ENCODE measurements around the gene ETV5. TPM values are rescaled to one million over a fixed set of nuclear protein-coding genes. Genes with fewer than 3 reads are reported as not detected.

ETV5 gene
- total RNA-seq, 6 donors from 2014 or later: 15.7 to 95.8 (median 41.4) TPM

DNA sequence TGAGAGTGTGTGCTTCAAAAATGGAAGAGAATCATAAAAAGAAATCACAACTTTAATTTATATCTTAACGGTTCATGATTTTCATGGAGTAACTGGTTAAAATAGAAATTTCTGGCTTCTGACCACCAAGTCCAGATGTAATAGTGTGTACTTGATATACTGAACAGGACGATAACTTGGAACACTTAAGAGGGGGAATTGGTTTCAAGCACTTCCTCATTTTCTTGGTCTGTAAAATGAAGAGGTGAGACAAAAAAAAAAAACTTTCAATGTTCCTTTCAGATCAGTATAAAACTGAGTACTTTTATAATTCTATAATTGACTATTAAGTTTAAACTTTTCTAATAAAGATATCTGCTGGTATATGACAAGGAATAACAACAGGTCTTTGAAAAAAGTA lies 107.0 kb downstream of the ETV5 start:
- Histone ChIP-seq H3K4me1 (no peaks in the 10 kb centered on the region), H3K27ac (no peak overlapping the region), H3K27me3 (no peaks in the 10 kb centered on the region), H3K36me3 (no peaks in the 10 kb centered on the region), H3K4me3 (no peak overlapping the region), H3K9me3 (no peaks in the 10 kb centered on the region)
- DNase-seq: no peak
- TF ChIP-seq, protein P1, sequence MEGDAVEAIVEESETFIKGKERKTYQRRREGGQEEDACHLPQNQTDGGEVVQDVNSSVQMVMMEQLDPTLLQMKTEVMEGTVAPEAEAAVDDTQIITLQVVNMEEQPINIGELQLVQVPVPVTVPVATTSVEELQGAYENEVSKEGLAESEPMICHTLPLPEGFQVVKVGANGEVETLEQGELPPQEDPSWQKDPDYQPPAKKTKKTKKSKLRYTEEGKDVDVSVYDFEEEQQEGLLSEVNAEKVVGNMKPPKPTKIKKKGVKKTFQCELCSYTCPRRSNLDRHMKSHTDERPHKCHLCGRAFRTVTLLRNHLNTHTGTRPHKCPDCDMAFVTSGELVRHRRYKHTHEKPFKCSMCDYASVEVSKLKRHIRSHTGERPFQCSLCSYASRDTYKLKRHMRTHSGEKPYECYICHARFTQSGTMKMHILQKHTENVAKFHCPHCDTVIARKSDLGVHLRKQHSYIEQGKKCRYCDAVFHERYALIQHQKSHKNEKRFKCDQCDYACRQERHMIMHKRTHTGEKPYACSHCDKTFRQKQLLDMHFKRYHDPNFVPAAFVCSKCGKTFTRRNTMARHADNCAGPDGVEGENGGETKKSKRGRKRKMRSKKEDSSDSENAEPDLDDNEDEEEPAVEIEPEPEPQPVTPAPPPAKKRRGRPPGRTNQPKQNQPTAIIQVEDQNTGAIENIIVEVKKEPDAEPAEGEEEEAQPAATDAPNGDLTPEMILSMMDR (IDR thresholded peaks at IDR 0.05): no peak
- no peak for TF ChIP-seq POLR2AphosphoS5 (IDR thresholded peaks at IDR 0.05)
- no peak for TF ChIP-seq EP300 (IDR thresholded peaks at IDR 0.05)
- no peak for TF ChIP-seq POLR2A (IDR thresholded peaks at IDR 0.05)
- no peak for ATAC-seq (ENCODE audit: low FRiP score in 2 of 2)
- WGBS, 2 donors: 27 to 35% methylated on average over 2 of the region's 2 CpGs

DNA sequence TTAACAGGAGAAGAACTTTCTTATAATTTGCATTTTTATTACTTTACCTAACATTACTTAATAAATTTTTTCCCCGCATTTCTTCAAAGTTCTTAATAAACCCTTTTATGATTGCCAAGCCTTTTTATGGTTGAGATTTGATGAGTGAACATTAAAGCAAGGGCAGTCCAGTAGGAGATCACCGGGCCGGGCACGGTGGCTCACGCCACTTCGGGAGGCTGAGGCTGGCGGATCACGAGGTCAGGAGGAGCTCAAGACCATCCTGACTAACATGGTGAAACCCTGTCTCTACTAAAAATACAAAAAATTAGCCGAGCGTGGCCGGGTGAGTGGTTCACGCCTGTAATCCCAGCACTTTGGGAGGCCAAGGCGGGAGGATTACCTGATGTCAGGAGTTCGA lies 109.7 kb downstream of the ETV5 start:
- no peaks in the 10 kb centered on the region for H3K9me3 ChIP-seq
- DNase-seq (peak in 1 of 2 donors; percentile 57), ATAC-seq (ENCODE audit: low FRiP score in 2 of 2) (no peak)
- 92 to 95% methylated on average over 14 of the region's 14 CpGs for WGBS, 2 donors
- no peak overlapping the region for H3K4me3 ChIP-seq
- no peak overlapping the region for H3K27ac ChIP-seq
- H3K27me3 ChIP-seq: no peaks in the 10 kb centered on the region
- no peaks in the 10 kb centered on the region for H3K36me3 ChIP-seq
- TF ChIP-seq EP300 (IDR thresholded peaks at IDR 0.05) (no peak), POLR2A (IDR thresholded peaks at IDR 0.05) (no peak), POLR2AphosphoS5 (IDR thresholded peaks at IDR 0.05) (no peak)
- TF ChIP-seq, protein P1 (IDR thresholded peaks at IDR 0.05): no peak
- H3K4me1 ChIP-seq: no peaks in the 10 kb centered on the region

DNA sequence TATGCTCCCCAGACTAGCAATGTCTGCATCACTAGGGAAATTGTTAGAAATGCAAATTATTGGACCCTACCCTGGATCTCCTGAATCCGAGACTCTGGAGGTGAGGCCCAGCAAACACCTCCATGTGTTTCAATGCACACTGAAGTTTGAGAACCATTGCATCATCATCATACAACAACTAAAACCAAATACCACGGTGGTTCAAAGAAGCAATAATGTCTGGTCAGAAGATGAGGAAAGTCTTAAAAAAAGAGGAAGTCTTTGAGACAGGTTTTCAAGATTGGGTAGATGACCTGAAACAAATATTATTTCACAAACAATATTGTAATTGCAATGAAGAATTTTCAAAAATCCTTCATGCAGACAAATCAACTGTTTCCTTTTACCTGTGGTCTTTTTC lies 110.8 kb downstream of the ETV5 start:
- Histone ChIP-seq H3K36me3 (no peaks in the 10 kb centered on the region), H3K4me3 (no peak overlapping the region), H3K27ac (no peak overlapping the region), H3K4me1 (no peaks in the 10 kb centered on the region), H3K9me3 (no peaks in the 10 kb centered on the region), H3K27me3 (no peaks in the 10 kb centered on the region)
- TF ChIP-seq, protein P1 (IDR thresholded peaks at IDR 0.05): no peak
- TF ChIP-seq EP300 (IDR thresholded peaks at IDR 0.05) (no peak), POLR2AphosphoS5 (IDR thresholded peaks at IDR 0.05) (no peak), POLR2A (IDR thresholded peaks at IDR 0.05) (no peak)
- no peak for DNase-seq
- 53 to 63% methylated on average over 2 of the region's 2 CpGs for WGBS, 2 donors
- ATAC-seq (ENCODE audit: low FRiP score in 2 of 2): no peak

DNA sequence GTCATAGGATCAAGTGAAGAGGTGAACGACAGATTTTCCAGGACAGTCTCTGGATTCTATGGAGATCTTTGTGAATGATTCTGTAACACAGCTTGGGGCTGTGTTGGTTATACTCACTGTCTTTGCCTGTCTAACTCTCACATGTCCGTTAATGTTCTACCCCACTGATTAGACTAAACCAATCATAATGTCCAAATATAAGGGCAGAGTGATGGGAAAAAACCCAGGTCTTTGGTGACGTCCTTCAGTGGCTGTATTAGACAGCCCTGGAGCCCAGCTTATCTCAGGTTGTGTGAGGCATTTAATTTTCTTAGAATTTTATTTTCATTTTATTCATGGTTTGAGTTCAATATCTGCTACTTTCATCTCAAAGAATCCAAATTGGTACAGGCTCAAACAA lies 111.8 kb downstream of the ETV5 start:
- ATAC-seq (ENCODE audit: low FRiP score in 2 of 2): no peak
- 83 to 88% methylated on average over 3 of the region's 3 CpGs for WGBS, 2 donors
- no peak for TF ChIP-seq POLR2A (IDR thresholded peaks at IDR 0.05)
- no peak for TF ChIP-seq POLR2AphosphoS5 (IDR thresholded peaks at IDR 0.05)
- no peak for TF ChIP-seq EP300 (IDR thresholded peaks at IDR 0.05)
- TF ChIP-seq, protein P1 (IDR thresholded peaks at IDR 0.05): no peak

More for the DNA sequence above, 111.8 kb downstream of the ETV5 start:
- no peak for DNase-seq
- Histone ChIP-seq H3K36me3 (no peaks in the 10 kb centered on the region), H3K4me3 (no peak overlapping the region), H3K4me1 (no peaks in the 10 kb centered on the region), H3K27me3 (no peaks in the 10 kb centered on the region), H3K27ac (no peak overlapping the region), H3K9me3 (no peaks in the 10 kb centered on the region)

Small RNA genes within 50 kb of the gene (small RNA-seq; reads per million reads assigned to genes)
- 0 reads per million in 4 donors for gene RF00017

Other genes with a start within 250 kb of the ETV5 start
- 100 to 1,000 TPM in 4 of 6 donors, 10 to 100 TPM in 2; 90.9 to 336 (median 124) TPM for gene TRA2B, start 171.1 kb downstream of the ETV5 start, total RNA-seq